Ovary (tissue), 3 donors: Measurements from ENCODE around the gene RORC.

ENCODE experiments used
- EP300 ChIP-seq: sonication (generic); formaldehyde crosslinking; IDR thresholded peaks from one replicate; pipeline ENCODE4 v1.6.1; 2017; ENCODE audit warnings: antibody characterized with exemption
- POLR2A ChIP-seq: fragments of 450-650 bp; IDR thresholded peaks from one replicate; pipeline ENCODE4 v1.6.1; 2017; ENCODE audit warnings: antibody characterized with exemption, mild to moderate bottlenecking, moderate library complexity
- TF ChIP-seq, protein P1 (sequence below), 3 donors: fragments of 450-650 bp in 2 of 3; fragments of 200-600 bp in 1 of 3; IDR thresholded peaks; one replicate each; pipeline versions ENCODE4 v1.5.1 to v1.8.0; 2016 to 2022; ENCODE audit warnings: antibody characterized with exemption in 3 of 3, mild to moderate bottlenecking in 1 of 3
- donor health status: DM: no; HTN: no; CAD: no.

DNA sequence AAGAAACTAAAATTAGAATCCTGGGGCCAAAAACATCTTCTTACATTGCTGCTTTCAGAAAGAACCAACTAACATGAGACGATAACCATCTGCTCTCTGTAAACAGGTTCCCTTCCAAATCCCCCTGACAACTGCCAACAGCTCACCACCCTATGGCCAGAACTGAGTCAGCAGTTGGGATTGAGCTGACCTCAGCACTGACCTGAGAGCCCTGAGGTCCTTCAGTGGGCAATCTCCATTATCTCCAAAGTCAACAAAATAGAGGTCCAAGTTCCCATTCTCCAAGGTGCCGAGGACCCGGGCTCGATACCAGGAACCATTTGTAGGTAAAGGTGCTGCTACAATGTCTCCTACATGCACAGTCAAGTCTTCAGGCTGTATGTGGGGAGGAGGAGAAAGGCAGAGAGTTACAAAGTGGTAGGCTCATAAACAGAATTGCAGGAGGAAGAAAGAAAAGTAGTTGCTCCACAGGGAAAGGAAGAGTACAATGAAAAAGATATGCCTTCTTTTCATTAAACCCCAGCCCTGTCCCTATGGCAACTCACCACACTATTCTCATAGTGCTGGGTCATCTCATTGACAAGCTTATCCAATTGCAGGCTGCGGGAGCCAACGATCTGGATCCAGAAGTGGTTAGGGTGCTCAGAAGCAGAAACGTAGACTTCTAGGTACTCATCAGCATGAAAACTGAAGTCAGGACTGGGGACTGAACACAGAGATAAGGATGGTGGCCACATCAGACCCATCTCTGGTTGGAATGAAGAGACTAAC is 55.5 kb downstream of the RORC start:
- TF ChIP-seq, protein P1, sequence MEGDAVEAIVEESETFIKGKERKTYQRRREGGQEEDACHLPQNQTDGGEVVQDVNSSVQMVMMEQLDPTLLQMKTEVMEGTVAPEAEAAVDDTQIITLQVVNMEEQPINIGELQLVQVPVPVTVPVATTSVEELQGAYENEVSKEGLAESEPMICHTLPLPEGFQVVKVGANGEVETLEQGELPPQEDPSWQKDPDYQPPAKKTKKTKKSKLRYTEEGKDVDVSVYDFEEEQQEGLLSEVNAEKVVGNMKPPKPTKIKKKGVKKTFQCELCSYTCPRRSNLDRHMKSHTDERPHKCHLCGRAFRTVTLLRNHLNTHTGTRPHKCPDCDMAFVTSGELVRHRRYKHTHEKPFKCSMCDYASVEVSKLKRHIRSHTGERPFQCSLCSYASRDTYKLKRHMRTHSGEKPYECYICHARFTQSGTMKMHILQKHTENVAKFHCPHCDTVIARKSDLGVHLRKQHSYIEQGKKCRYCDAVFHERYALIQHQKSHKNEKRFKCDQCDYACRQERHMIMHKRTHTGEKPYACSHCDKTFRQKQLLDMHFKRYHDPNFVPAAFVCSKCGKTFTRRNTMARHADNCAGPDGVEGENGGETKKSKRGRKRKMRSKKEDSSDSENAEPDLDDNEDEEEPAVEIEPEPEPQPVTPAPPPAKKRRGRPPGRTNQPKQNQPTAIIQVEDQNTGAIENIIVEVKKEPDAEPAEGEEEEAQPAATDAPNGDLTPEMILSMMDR (IDR thresholded peaks at IDR 0.05), result no peak
- TF ChIP-seq EP300 (no peak), POLR2A (no peak)
